ENCODE measurements around the gene TFDP1.

- TF ChIP-seq JUND (IDR thresholded peaks at IDR 0.05) = no peak
- TF ChIP-seq RCOR1 (IDR thresholded peaks at IDR 0.05; ENCODE audit: low read length) = no peak
- TF ChIP-seq CTCF (IDR thresholded peaks at IDR 0.05) = no peak
- no peak for TF ChIP-seq EP300 (IDR thresholded peaks at IDR 0.05; ENCODE audit: borderline replicate concordance in 1 of 2, low read depth in 1 of 2, low read length in 1 of 2)
- TF ChIP-seq YY1 (IDR thresholded peaks at IDR 0.05; ENCODE audit: low read depth) = no peak
- TF ChIP-seq FOXM1 (IDR thresholded peaks at IDR 0.05; ENCODE audit: low read depth) = no peak
- no peak for TF ChIP-seq FOSL2 (IDR thresholded peaks at IDR 0.05; ENCODE audit: borderline replicate concordance, low read depth)
- no peak for TF ChIP-seq EZH2phosphoT487 (IDR thresholded peaks at IDR 0.05; ENCODE audit: borderline replicate concordance, low read depth)
- TF ChIP-seq NFIC (IDR thresholded peaks at IDR 0.05; ENCODE audit: borderline replicate concordance) = no peak
- TF ChIP-seq MXI1 (IDR thresholded peaks at IDR 0.05; ENCODE audit: low read depth, low read length) = no peak
- TF ChIP-seq, protein P1, sequence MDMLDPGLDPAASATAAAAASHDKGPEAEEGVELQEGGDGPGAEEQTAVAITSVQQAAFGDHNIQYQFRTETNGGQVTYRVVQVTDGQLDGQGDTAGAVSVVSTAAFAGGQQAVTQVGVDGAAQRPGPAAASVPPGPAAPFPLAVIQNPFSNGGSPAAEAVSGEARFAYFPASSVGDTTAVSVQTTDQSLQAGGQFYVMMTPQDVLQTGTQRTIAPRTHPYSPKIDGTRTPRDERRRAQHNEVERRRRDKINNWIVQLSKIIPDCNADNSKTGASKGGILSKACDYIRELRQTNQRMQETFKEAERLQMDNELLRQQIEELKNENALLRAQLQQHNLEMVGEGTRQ (IDR thresholded peaks at IDR 0.05; ENCODE audit: borderline replicate concordance, low read depth, low read length) = no peak
- TF ChIP-seq, protein P2, sequence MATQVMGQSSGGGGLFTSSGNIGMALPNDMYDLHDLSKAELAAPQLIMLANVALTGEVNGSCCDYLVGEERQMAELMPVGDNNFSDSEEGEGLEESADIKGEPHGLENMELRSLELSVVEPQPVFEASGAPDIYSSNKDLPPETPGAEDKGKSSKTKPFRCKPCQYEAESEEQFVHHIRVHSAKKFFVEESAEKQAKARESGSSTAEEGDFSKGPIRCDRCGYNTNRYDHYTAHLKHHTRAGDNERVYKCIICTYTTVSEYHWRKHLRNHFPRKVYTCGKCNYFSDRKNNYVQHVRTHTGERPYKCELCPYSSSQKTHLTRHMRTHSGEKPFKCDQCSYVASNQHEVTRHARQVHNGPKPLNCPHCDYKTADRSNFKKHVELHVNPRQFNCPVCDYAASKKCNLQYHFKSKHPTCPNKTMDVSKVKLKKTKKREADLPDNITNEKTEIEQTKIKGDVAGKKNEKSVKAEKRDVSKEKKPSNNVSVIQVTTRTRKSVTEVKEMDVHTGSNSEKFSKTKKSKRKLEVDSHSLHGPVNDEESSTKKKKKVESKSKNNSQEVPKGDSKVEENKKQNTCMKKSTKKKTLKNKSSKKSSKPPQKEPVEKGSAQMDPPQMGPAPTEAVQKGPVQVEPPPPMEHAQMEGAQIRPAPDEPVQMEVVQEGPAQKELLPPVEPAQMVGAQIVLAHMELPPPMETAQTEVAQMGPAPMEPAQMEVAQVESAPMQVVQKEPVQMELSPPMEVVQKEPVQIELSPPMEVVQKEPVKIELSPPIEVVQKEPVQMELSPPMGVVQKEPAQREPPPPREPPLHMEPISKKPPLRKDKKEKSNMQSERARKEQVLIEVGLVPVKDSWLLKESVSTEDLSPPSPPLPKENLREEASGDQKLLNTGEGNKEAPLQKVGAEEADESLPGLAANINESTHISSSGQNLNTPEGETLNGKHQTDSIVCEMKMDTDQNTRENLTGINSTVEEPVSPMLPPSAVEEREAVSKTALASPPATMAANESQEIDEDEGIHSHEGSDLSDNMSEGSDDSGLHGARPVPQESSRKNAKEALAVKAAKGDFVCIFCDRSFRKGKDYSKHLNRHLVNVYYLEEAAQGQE (IDR thresholded peaks at IDR 0.05; ENCODE audit: low read depth, low read length) = no peak
- no peak for TF ChIP-seq SMC3 (IDR thresholded peaks at IDR 0.05; ENCODE audit: low read depth, low read length)
- TF ChIP-seq FOXJ3 (CRISPR knock-in tag; IDR thresholded peaks at IDR 0.05) = no peak
Measured at GRCh38 chr13:113661509-113661908, 77.0 kb downstream of the TFDP1 start.

All from SK-N-SH (cell line).